T-helper 17 cell (primary cell): ENCODE data around the gene PHLDB2. TPM values are rescaled to one million over a fixed set of nuclear protein-coding genes. Genes with fewer than 3 reads are reported as not detected.

Source experiments
- ATAC-seq: fragments of 150-1000 bp; cut with Tn5 transposase; 2 replicates; pipeline ENCODE4 v1.10.0; 2021; ENCODE audit warnings: mild to moderate bottlenecking, moderate library complexity
- DNase-seq, 3 donors: peaks; one replicate each; pipeline versions ENCODE4 v3.0.0 to v3.0.0-alpha.2; 2020 to 2021
- H3K9me3 ChIP-seq: one replicate; pipeline ENCODE4 v1.7.0; 2013; ENCODE audit warnings: low read length, mild to moderate bottlenecking; ENCODE audit not compliant: control insufficient read depth, poor library complexity, severe bottlenecking
- H3K27ac Mint-ChIP-seq: one replicate; pipeline ENCODE4 v1.8.0; 2022; ENCODE audit warnings: mild to moderate bottlenecking, moderate library complexity, mixed read lengths
- H3K27me3 Mint-ChIP-seq: one replicate; pipeline ENCODE4 v1.8.0; 2022; ENCODE audit warnings: mixed read lengths
- H3K36me3 Mint-ChIP-seq: one replicate; pipeline ENCODE4 v1.8.0; 2022; ENCODE audit warnings: low read depth, mixed read lengths
- H3K4me1 Mint-ChIP-seq: one replicate; pipeline ENCODE4 v1.8.0; 2022; ENCODE audit warnings: mild to moderate bottlenecking, mixed read lengths
- H3K4me3 Mint-ChIP-seq: one replicate; pipeline ENCODE4 v1.8.0; 2022; ENCODE audit warnings: mild to moderate bottlenecking, moderate library complexity, mixed read lengths
- total RNA-seq, 4 donors: library from RNA in 2 of 4; stranded (reverse) in 2 of 4; gene quantifications; one replicate each; pipeline ENCODE4 v1.2.3 and lab custom pipeline; 2022 to 2026

Gene PHLDB2
- total RNA-seq, 2 donors from 2014 or later = 24.4 to 28.0 TPM

GRCh38 chr3:111856501-111856900 is 2.6 kb upstream of the PHLDB2 start:
- no peak overlapping the region for H3K4me3 Mint-ChIP-seq
- H3K27ac Mint-ChIP-seq = no peak overlapping the region
- no peak for ATAC-seq
- H3K9me3 ChIP-seq = no peaks in the 10 kb centered on the region
- DNase-seq = no peak
- no peaks in the 10 kb centered on the region for H3K27me3 Mint-ChIP-seq
- no peaks in the 10 kb centered on the region for H3K36me3 Mint-ChIP-seq
- H3K4me1 Mint-ChIP-seq = peaks cover 13% of the 10 kb centered on the region

- Mint-ChIP-seq H3K4me3 (no peak overlapping the region), H3K36me3 (no peaks in the 10 kb centered on the region), H3K4me1 (peaks cover 10% of the 10 kb centered on the region), H3K27me3 (no peaks in the 10 kb centered on the region), H3K27ac (peak overlapping the region; percentile 60)
- H3K9me3 ChIP-seq = no peaks in the 10 kb centered on the region
- DNase-seq = no peak
- no peak for ATAC-seq
These were observed 1.6 kb upstream of the PHLDB2 start for GRCh38 chr3:111857474-111857873.

GRCh38 chr3:111858642-111859041 is 423 bp upstream of the PHLDB2 start:
- no peaks in the 10 kb centered on the region for H3K9me3 ChIP-seq
- peaks cover 13% of the 10 kb centered on the region for H3K4me1 Mint-ChIP-seq
- peak overlapping the region; percentile 96 for H3K4me3 Mint-ChIP-seq
- H3K27ac Mint-ChIP-seq = peak overlapping the region; percentile 93
- H3K36me3 Mint-ChIP-seq = no peaks in the 10 kb centered on the region
- peaks cover 7% of the 10 kb centered on the region for H3K27me3 Mint-ChIP-seq
- ATAC-seq = no peak
- DNase-seq = no peak

- Mint-ChIP-seq H3K4me3 (peak overlapping the region; percentile 96), H3K4me1 (peaks cover 13% of the 10 kb centered on the region), H3K27ac (peak overlapping the region; percentile 93), H3K27me3 (peaks cover 7% of the 10 kb centered on the region), H3K36me3 (no peaks in the 10 kb centered on the region)
- DNase-seq (peak; percentile 20 to 28 (median 21)), ATAC-seq (peak; percentile 54)
- H3K9me3 ChIP-seq = no peaks in the 10 kb centered on the region
These were observed 1.2 kb downstream of the PHLDB2 start for GRCh38 chr3:111859974-111860859.

GRCh38 chr3:111861391-111861790 is 2.3 kb downstream of the PHLDB2 start:
- Mint-ChIP-seq H3K27ac (no peak overlapping the region), H3K4me1 (peaks cover 13% of the 10 kb centered on the region), H3K4me3 (peak overlapping the region; percentile 96), H3K36me3 (no peaks in the 10 kb centered on the region), H3K27me3 (peaks cover 9% of the 10 kb centered on the region)
- no peaks in the 10 kb centered on the region for H3K9me3 ChIP-seq
- DNase-seq (no peak), ATAC-seq (no peak)

- H3K4me3 Mint-ChIP-seq = no peak overlapping the region
- peaks cover 13% of the 10 kb centered on the region for H3K27me3 Mint-ChIP-seq
- H3K9me3 ChIP-seq = no peaks in the 10 kb centered on the region
- H3K36me3 Mint-ChIP-seq = no peaks in the 10 kb centered on the region
- peak overlapping the region; percentile 54 for H3K27ac Mint-ChIP-seq
- ATAC-seq (no peak), DNase-seq (no peak)
- peaks cover 13% of the 10 kb centered on the region for H3K4me1 Mint-ChIP-seq
These were observed 3.4 kb downstream of the PHLDB2 start for GRCh38 chr3:111862415-111862814.

- ATAC-seq (no peak), DNase-seq (no peak)
- Mint-ChIP-seq H3K27me3 (peaks cover 13% of the 10 kb centered on the region), H3K36me3 (no peaks in the 10 kb centered on the region), H3K4me1 (peaks cover 13% of the 10 kb centered on the region), H3K4me3 (no peak overlapping the region), H3K27ac (peak overlapping the region; percentile 54)
- no peaks in the 10 kb centered on the region for H3K9me3 ChIP-seq
These were observed 3.9 kb downstream of the PHLDB2 start for GRCh38 chr3:111862974-111863373.

GRCh38 chr3:111863942-111864694 is 5.1 kb downstream of the PHLDB2 start:
- H3K27ac Mint-ChIP-seq = no peak overlapping the region
- H3K27me3 Mint-ChIP-seq = peaks cover 13% of the 10 kb centered on the region
- H3K9me3 ChIP-seq = no peaks in the 10 kb centered on the region
- DNase-seq = no peak
- no peak for ATAC-seq
- no peaks in the 10 kb centered on the region for H3K36me3 Mint-ChIP-seq
- H3K4me1 Mint-ChIP-seq = peaks cover 13% of the 10 kb centered on the region
- H3K4me3 Mint-ChIP-seq = no peak overlapping the region

GRCh38 chr3:111864821-111865656 is 6.0 kb downstream of the PHLDB2 start:
- no peak for DNase-seq
- ATAC-seq = no peak
- H3K4me3 Mint-ChIP-seq = no peak overlapping the region
- no peak overlapping the region for H3K27ac Mint-ChIP-seq
- H3K36me3 Mint-ChIP-seq = no peaks in the 10 kb centered on the region
- peaks cover 16% of the 10 kb centered on the region for H3K4me1 Mint-ChIP-seq
- peaks cover 13% of the 10 kb centered on the region for H3K27me3 Mint-ChIP-seq
- no peaks in the 10 kb centered on the region for H3K9me3 ChIP-seq

GRCh38 chr3:111867889-111868426 is 8.9 kb downstream of the PHLDB2 start:
- H3K27me3 Mint-ChIP-seq = peaks cover 11% of the 10 kb centered on the region
- no peaks in the 10 kb centered on the region for H3K9me3 ChIP-seq
- ATAC-seq (no peak), DNase-seq (no peak)
- H3K4me1 Mint-ChIP-seq = peaks cover 9% of the 10 kb centered on the region
- no peak overlapping the region for H3K4me3 Mint-ChIP-seq
- H3K27ac Mint-ChIP-seq = no peak overlapping the region
- H3K36me3 Mint-ChIP-seq = peaks cover 7% of the 10 kb centered on the region

GRCh38 chr3:111870620-111871019 is 11.6 kb downstream of the PHLDB2 start:
- Mint-ChIP-seq H3K4me1 (peaks cover 8% of the 10 kb centered on the region), H3K4me3 (no peak overlapping the region), H3K27me3 (peaks cover 6% of the 10 kb centered on the region), H3K27ac (no peak overlapping the region), H3K36me3 (peaks cover 7% of the 10 kb centered on the region)
- DNase-seq (no peak), ATAC-seq (no peak)
- H3K9me3 ChIP-seq = no peaks in the 10 kb centered on the region

- Mint-ChIP-seq H3K27ac (no peak overlapping the region), H3K4me1 (peaks cover 8% of the 10 kb centered on the region), H3K4me3 (no peak overlapping the region), H3K27me3 (no peaks in the 10 kb centered on the region), H3K36me3 (peaks cover 7% of the 10 kb centered on the region)
- no peaks in the 10 kb centered on the region for H3K9me3 ChIP-seq
- no peak for DNase-seq
- ATAC-seq = no peak
These were observed 13.0 kb downstream of the PHLDB2 start for GRCh38 chr3:111871809-111872623.
